Epithelial cell of esophagus (primary cell): ENCODE measurements around the gene ULK4.
A peak's percentile ranks its signal among the peaks of the same experiment; 100 is the strongest.

Experiments
- DNase-seq: peaks from one replicate; pipeline ENCODE4 v3.0.0; 2010; ENCODE audit warnings: low read depth
- H3K4me3 ChIP-seq: 2 replicates; pipeline ENCODE4 v1.5.1; 2011; ENCODE audit warnings: mild to moderate bottlenecking, low read length, control low read depth
- TF ChIP-seq, protein P1 (sequence below): IDR thresholded peaks from 2 replicates; pipeline ENCODE4 v1.5.1; 2011; ENCODE audit warnings: low read depth, mild to moderate bottlenecking, low read length, control low read depth, inconsistent platforms; ENCODE audit not compliant: insufficient read depth; ENCODE audit errors: missing control alignments

ULK4 gene

GRCh38 chr3:41213588-41213987 lies 748.3 kb downstream of the ULK4 start:
- H3K4me3 ChIP-seq, result no peak overlapping the region
- TF ChIP-seq, protein P1, sequence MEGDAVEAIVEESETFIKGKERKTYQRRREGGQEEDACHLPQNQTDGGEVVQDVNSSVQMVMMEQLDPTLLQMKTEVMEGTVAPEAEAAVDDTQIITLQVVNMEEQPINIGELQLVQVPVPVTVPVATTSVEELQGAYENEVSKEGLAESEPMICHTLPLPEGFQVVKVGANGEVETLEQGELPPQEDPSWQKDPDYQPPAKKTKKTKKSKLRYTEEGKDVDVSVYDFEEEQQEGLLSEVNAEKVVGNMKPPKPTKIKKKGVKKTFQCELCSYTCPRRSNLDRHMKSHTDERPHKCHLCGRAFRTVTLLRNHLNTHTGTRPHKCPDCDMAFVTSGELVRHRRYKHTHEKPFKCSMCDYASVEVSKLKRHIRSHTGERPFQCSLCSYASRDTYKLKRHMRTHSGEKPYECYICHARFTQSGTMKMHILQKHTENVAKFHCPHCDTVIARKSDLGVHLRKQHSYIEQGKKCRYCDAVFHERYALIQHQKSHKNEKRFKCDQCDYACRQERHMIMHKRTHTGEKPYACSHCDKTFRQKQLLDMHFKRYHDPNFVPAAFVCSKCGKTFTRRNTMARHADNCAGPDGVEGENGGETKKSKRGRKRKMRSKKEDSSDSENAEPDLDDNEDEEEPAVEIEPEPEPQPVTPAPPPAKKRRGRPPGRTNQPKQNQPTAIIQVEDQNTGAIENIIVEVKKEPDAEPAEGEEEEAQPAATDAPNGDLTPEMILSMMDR, result no peak
- DNase-seq, result no peak

DNA sequence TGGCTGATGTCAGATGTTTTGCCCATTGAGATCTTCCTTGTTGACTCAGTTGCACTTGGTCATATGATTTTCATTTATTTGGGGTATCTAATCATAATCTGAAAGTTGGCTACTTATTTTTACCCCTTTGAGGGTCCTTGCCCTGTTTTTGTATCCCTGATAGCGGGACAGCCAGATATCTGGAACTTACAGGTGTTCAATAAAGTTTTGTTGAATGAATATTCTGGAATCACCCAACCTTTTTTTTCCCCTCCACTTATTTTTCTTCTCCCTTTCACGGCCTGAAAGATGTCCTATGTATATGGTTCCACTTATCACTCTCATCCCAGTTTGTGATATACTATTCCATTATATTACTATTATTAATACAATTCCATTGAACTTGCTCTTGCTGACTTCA lies 749.8 kb downstream of the ULK4 start:
- no peak overlapping the region for H3K4me3 ChIP-seq
- TF ChIP-seq, protein P1, result no peak
- DNase-seq, result no peak

DNA sequence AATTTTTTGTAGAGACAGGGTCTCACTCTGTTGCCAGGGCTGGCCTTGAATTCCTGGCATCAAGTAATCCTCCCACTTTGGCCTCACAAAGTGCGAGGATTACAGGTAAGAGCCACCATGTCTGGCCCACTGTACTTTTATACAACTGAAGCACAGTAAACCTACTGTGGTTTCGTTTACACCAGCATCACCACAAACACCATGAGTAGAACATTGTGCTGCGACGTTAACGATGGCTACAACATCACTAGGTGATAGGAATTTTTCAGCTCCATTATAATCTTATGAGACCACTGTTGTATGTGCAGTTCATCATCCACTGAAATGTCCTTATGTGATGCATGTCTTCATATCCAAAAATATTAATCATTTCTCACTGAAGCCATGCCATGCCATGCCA lies 750.9 kb downstream of the ULK4 start:
- TF ChIP-seq, protein P1, result no peak
- no peak overlapping the region for H3K4me3 ChIP-seq

GRCh38 chr3:41209646-41210045 lies 752.3 kb downstream of the ULK4 start:
- TF ChIP-seq, protein P1, result no peak
- no peak overlapping the region for H3K4me3 ChIP-seq
- DNase-seq, result peak; percentile 42

More for the DNA sequence above, 750.9 kb downstream of the ULK4 start:
- DNase-seq, result no peak

- DNase-seq, result no peak
- H3K4me3 ChIP-seq, result no peak overlapping the region
- TF ChIP-seq, protein P1, result no peak
These were observed 753.2 kb downstream of the ULK4 start for GRCh38 chr3:41208507-41209220.

DNA sequence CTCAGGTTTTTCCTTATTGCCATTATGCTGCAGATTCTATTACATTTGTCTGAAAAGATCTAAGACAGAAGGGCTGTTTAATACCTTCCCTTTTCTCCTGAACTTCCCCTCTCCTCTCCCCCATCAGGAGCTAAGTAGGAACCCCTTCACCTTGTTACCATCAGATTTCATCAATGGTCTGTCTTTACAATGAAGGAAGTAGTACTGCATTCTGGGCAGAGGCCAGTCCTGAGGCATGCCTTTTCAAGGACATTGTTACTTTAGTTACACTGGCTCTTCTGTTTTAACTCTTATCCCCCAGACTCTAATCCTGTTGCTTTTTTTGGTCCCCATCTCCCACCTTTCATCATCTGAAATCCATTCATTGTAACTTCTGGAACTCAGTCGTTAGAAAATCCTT lies 754.5 kb downstream of the ULK4 start:
- no peak overlapping the region for H3K4me3 ChIP-seq
- DNase-seq, result no peak
- TF ChIP-seq, protein P1, result no peak

- no peak for DNase-seq
- H3K4me3 ChIP-seq, result no peak overlapping the region
- TF ChIP-seq, protein P1, result no peak
These were observed 756.3 kb downstream of the ULK4 start for GRCh38 chr3:41205591-41205990.
